Measurements from ENCODE around the gene PTGER4.
"Not testable (repeated sequence)": the region's sequence is repeated elsewhere in the genome, so short reads cannot be mapped to it uniquely, and the experiment has no call there.

Gene PTGER4

GRCh38 chr5:40717281-40717680, 37.6 kb downstream of the PTGER4 start:
- Histone ChIP-seq H3K4me2 (ENCODE audit: low read length) (no peak overlapping the region), H3K4me1 (ENCODE audit: control insufficient read depth, low read length) (no peaks in the 10 kb centered on the region), H4K20me1 (ENCODE audit: control insufficient read depth, insufficient read depth, low read depth, low read length) (no peaks in the 10 kb centered on the region), H3K4me3 (ENCODE audit: low read length) (no peak overlapping the region), H3K36me3 (ENCODE audit: control insufficient read depth, low read length) (peaks cover 10% of the 10 kb centered on the region; the same call in 1 of the 2 replicates), H3F3A (ENCODE audit: control insufficient read depth, insufficient read depth) (peaks cover 4% of the 10 kb centered on the region; the same call in 1 of the 2 replicates), H3K9me2 (replicated peaks; ENCODE audit: control insufficient read depth, low read length) (no peaks in the 10 kb centered on the region), H3K27ac (ENCODE audit: low read depth, low read length) (no peak overlapping the region), H3K79me2 (ENCODE audit: control insufficient read depth, low read length) (no peaks in the 10 kb centered on the region), H3K9me3 (ENCODE audit: control insufficient read depth, insufficient read depth, low read length) (no peaks in the 10 kb centered on the region; the same call in 1 of the 2 replicates), H3K27me3 (ENCODE audit: control insufficient read depth, low read length) (no peaks in the 10 kb centered on the region)
- TF ChIP-seq EZH2phosphoT487 (IDR thresholded peaks at IDR 0.05; ENCODE audit: borderline replicate concordance, low read length) (no peak), CTCF (IDR thresholded peaks at IDR 0.05; ENCODE audit: low read depth, low read length, poor library complexity, severe bottlenecking) (no peak)

GRCh38 chr5:40720069-40720468, 40.4 kb downstream of the PTGER4 start:
- no peaks in the 10 kb centered on the region for H4K20me1 ChIP-seq (ENCODE audit: control insufficient read depth, insufficient read depth, low read depth, low read length)
- no peaks in the 10 kb centered on the region for H3K27me3 ChIP-seq (ENCODE audit: control insufficient read depth, low read length)
- H3K79me2 ChIP-seq (ENCODE audit: control insufficient read depth, low read length) = no peaks in the 10 kb centered on the region
- H3K27ac ChIP-seq (ENCODE audit: low read depth, low read length) = no peak overlapping the region
- no peak overlapping the region for H3K4me2 ChIP-seq (ENCODE audit: low read length)
- peaks cover 4% of the 10 kb centered on the region; the same call in 1 of the 2 replicates for H3F3A ChIP-seq (ENCODE audit: control insufficient read depth, insufficient read depth)
- no peaks in the 10 kb centered on the region; the same call in 1 of the 2 replicates for H3K9me3 ChIP-seq (ENCODE audit: control insufficient read depth, insufficient read depth, low read length)
- H3K4me3 ChIP-seq (ENCODE audit: low read length) = no peak overlapping the region
- peaks cover 17% of the 10 kb centered on the region for H3K36me3 ChIP-seq (ENCODE audit: control insufficient read depth, low read length)
- H3K9me2 ChIP-seq (replicated peaks; ENCODE audit: control insufficient read depth, low read length) = no peaks in the 10 kb centered on the region
- TF ChIP-seq CTCF (IDR thresholded peaks at IDR 0.05; ENCODE audit: low read depth, low read length, poor library complexity, severe bottlenecking) (no peak), EZH2phosphoT487 (IDR thresholded peaks at IDR 0.05; ENCODE audit: borderline replicate concordance, low read length) (no peak)
- H3K4me1 ChIP-seq (ENCODE audit: control insufficient read depth, low read length) = no peaks in the 10 kb centered on the region

GRCh38 chr5:40722497-40722911, 42.8 kb downstream of the PTGER4 start:
- peaks cover 16% of the 10 kb centered on the region for H3K36me3 ChIP-seq (ENCODE audit: control insufficient read depth, low read length)
- H3K9me2 ChIP-seq (replicated peaks; ENCODE audit: control insufficient read depth, low read length); H3K4me2 ChIP-seq (ENCODE audit: low read length); H3K27me3 ChIP-seq (ENCODE audit: control insufficient read depth, low read length); H3K9me3 ChIP-seq (ENCODE audit: control insufficient read depth, insufficient read depth, low read length); H3K27ac ChIP-seq (ENCODE audit: low read depth, low read length); H3K4me1 ChIP-seq (ENCODE audit: control insufficient read depth, low read length); H3K79me2 ChIP-seq (ENCODE audit: control insufficient read depth, low read length); H3K4me3 ChIP-seq (ENCODE audit: low read length); H3F3A ChIP-seq (ENCODE audit: control insufficient read depth, insufficient read depth); H4K20me1 ChIP-seq (ENCODE audit: control insufficient read depth, insufficient read depth, low read depth, low read length): not testable (repeated sequence)

- Histone ChIP-seq H3K36me3 (ENCODE audit: control insufficient read depth, low read length) (no peaks in the 10 kb centered on the region), H3K9me3 (ENCODE audit: control insufficient read depth, insufficient read depth, low read length) (no peaks in the 10 kb centered on the region), H3K27ac (ENCODE audit: low read depth, low read length) (no peak overlapping the region), H3F3A (ENCODE audit: control insufficient read depth, insufficient read depth) (peaks cover 4% of the 10 kb centered on the region; the same call in 1 of the 2 replicates), H3K79me2 (ENCODE audit: control insufficient read depth, low read length) (no peaks in the 10 kb centered on the region; the same call in 1 of the 2 replicates), H4K20me1 (ENCODE audit: control insufficient read depth, insufficient read depth, low read depth, low read length) (no peaks in the 10 kb centered on the region), H3K4me1 (ENCODE audit: control insufficient read depth, low read length) (no peaks in the 10 kb centered on the region), H3K9me2 (replicated peaks; ENCODE audit: control insufficient read depth, low read length) (no peaks in the 10 kb centered on the region), H3K4me3 (ENCODE audit: low read length) (no peak overlapping the region), H3K4me2 (ENCODE audit: low read length) (no peak overlapping the region), H3K27me3 (ENCODE audit: control insufficient read depth, low read length) (no peaks in the 10 kb centered on the region)
- no peak for TF ChIP-seq EZH2phosphoT487 (IDR thresholded peaks at IDR 0.05; ENCODE audit: borderline replicate concordance, low read length)
- no peak for TF ChIP-seq CTCF (IDR thresholded peaks at IDR 0.05; ENCODE audit: low read depth, low read length, poor library complexity, severe bottlenecking)
Measured at GRCh38 chr5:40733434-40733833, 53.7 kb downstream of the PTGER4 start.
